ENCODE data around the gene CELSR3. TPM values are rescaled to one million over a fixed set of nuclear protein-coding genes. Genes with fewer than 3 reads are reported as not detected.

CELSR3 gene
- total RNA-seq, 1 donor = 1.4 TPM

DNA sequence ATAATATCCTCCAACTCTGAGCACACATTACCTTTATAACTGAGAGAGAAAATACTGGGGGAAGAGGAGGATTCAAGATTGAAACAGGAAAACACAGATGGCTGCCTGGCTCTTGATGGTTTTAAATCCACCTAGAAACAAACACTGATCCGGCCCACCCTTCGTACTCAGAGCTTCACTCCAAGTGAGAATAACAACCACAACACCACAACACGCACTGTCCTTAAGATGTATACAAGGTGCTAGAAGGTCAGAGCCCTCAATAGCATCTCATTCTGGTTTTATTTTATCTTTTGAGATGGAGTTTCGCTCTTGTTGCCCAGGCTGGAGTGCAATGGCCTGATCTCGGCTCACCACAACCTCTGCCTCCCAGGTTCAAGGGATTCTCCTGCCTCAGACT lies 44.5 kb upstream of the CELSR3 start:
- Histone ChIP-seq H3K36me3 (ENCODE audit: insufficient read depth, low read length) (peaks cover 45% of the 10 kb centered on the region), H3K4me2 (ENCODE audit: insufficient read depth, low read length) (no peak overlapping the region), H3K79me2 (ENCODE audit: insufficient read depth, low read length) (peaks cover 89% of the 10 kb centered on the region), H3K4me3 (ENCODE audit: insufficient read depth, low read length) (no peak overlapping the region), H3K4me1 (ENCODE audit: insufficient read depth, low read length) (peaks cover 16% of the 10 kb centered on the region), H3K27me3 (ENCODE audit: insufficient read depth, low read length) (no peaks in the 10 kb centered on the region), H2AFZ (ENCODE audit: low read length) (no peak overlapping the region), H3K9me3 (ENCODE audit: low read depth, low read length) (no peaks in the 10 kb centered on the region), H4K20me1 (ENCODE audit: insufficient read depth, low read length) (peaks cover 79% of the 10 kb centered on the region), H3K27ac (ENCODE audit: low read depth, low read length) (no peak overlapping the region)
- no peak for DNase-seq (ENCODE audit: insufficient read length, low spot score, missing footprints)
- TF ChIP-seq, protein P1, sequence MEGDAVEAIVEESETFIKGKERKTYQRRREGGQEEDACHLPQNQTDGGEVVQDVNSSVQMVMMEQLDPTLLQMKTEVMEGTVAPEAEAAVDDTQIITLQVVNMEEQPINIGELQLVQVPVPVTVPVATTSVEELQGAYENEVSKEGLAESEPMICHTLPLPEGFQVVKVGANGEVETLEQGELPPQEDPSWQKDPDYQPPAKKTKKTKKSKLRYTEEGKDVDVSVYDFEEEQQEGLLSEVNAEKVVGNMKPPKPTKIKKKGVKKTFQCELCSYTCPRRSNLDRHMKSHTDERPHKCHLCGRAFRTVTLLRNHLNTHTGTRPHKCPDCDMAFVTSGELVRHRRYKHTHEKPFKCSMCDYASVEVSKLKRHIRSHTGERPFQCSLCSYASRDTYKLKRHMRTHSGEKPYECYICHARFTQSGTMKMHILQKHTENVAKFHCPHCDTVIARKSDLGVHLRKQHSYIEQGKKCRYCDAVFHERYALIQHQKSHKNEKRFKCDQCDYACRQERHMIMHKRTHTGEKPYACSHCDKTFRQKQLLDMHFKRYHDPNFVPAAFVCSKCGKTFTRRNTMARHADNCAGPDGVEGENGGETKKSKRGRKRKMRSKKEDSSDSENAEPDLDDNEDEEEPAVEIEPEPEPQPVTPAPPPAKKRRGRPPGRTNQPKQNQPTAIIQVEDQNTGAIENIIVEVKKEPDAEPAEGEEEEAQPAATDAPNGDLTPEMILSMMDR (IDR thresholded peaks at IDR 0.05; ENCODE audit: extremely low read depth, low read depth, low read length) = no peak

- Histone ChIP-seq H2AFZ (ENCODE audit: low read length) (no peak overlapping the region), H3K4me2 (ENCODE audit: insufficient read depth, low read length) (no peak overlapping the region), H3K27ac (ENCODE audit: low read depth, low read length) (no peak overlapping the region), H3K9me3 (ENCODE audit: low read depth, low read length) (no peaks in the 10 kb centered on the region), H4K20me1 (ENCODE audit: insufficient read depth, low read length) (peaks cover 75% of the 10 kb centered on the region), H3K79me2 (ENCODE audit: insufficient read depth, low read length) (peaks cover 97% of the 10 kb centered on the region), H3K36me3 (ENCODE audit: insufficient read depth, low read length) (peaks cover 41% of the 10 kb centered on the region), H3K4me1 (ENCODE audit: insufficient read depth, low read length) (peaks cover 10% of the 10 kb centered on the region), H3K4me3 (ENCODE audit: insufficient read depth, low read length) (no peak overlapping the region), H3K27me3 (ENCODE audit: insufficient read depth, low read length) (no peaks in the 10 kb centered on the region)
- no peak for DNase-seq (ENCODE audit: insufficient read length, low spot score, missing footprints)
- TF ChIP-seq, protein P1 (IDR thresholded peaks at IDR 0.05; ENCODE audit: extremely low read depth, low read depth, low read length) = no peak
These were observed 39.7 kb upstream of the CELSR3 start for GRCh38 chr3:48702320-48702920.

DNA sequence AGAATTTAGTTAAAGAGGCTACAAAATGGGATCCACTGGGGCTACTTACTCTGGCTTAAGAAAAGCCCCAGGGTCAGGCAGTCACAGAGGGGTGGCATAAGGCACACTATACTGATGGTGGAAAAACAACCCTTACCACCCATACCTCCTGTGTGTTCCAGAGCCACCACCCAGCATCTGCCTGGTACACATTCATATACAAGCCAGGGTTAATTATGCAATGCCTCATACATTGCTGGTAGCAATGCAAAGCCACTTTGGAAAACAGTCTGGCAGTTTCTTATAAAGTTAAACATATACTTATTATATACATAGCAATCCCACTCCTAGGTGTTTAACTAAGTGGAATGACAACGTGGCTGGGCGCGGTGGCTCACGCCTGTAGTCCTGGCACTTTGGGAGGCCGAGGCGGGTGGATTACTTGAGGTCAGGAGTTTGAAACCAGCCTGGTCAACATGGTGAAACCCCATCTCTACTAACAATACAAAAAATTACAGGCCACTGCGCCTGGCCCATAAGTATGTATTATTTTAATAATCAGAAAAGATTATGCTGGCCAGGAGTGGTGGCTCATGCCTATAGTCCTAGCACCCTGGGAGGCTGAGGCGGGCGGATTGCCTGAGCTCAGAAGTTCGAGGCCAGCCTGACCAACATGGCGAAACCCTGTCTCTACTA lies 38.2 kb upstream of the CELSR3 start:
- peaks cover 19% of the 10 kb centered on the region for H3K4me1 ChIP-seq (ENCODE audit: insufficient read depth, low read length)
- TF ChIP-seq, protein P1 (IDR thresholded peaks at IDR 0.05; ENCODE audit: extremely low read depth, low read depth, low read length) = no peak
- no peaks in the 10 kb centered on the region for H3K27me3 ChIP-seq (ENCODE audit: insufficient read depth, low read length)
- peaks cover 30% of the 10 kb centered on the region for H3K36me3 ChIP-seq (ENCODE audit: insufficient read depth, low read length)
- H3K4me3 ChIP-seq (ENCODE audit: insufficient read depth, low read length) = no peak overlapping the region
- H4K20me1 ChIP-seq (ENCODE audit: insufficient read depth, low read length) = peaks cover 71% of the 10 kb centered on the region
- H3K4me2 ChIP-seq (ENCODE audit: insufficient read depth, low read length) = no peak overlapping the region
- H3K27ac ChIP-seq (ENCODE audit: low read depth, low read length) = no peak overlapping the region
- no peak overlapping the region for H2AFZ ChIP-seq (ENCODE audit: low read length)
- peaks cover 96% of the 10 kb centered on the region for H3K79me2 ChIP-seq (ENCODE audit: insufficient read depth, low read length)
- DNase-seq (ENCODE audit: insufficient read length, low spot score, missing footprints) = no peak
- H3K9me3 ChIP-seq (ENCODE audit: low read depth, low read length) = no peaks in the 10 kb centered on the region

DNA sequence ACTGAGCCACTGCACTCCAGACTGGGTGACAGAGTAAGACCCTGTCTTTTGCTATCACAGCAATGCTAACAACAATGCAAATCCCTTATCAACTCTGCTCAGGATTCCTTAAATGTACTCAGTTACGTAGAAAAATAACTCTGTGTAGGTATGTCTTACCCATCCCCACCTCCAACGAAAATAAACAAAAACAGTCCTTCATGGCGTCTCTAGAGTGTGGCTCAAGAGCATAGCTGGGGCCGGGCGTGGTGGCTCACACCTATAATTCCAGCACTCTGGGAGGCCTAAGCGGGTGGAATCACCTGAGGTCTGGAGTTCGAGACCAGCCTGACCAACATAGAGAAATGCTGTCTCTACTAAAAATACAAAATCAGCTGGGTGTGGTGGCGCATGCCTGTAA lies 36.2 kb upstream of the CELSR3 start:
- H3K4me3 ChIP-seq (ENCODE audit: insufficient read depth, low read length) = no peak overlapping the region
- no peak overlapping the region for H3K4me2 ChIP-seq (ENCODE audit: insufficient read depth, low read length)
- H3K9me3 ChIP-seq (ENCODE audit: low read depth, low read length) = no peaks in the 10 kb centered on the region
- DNase-seq (ENCODE audit: insufficient read length, low spot score, missing footprints) = no peak
- no peaks in the 10 kb centered on the region for H3K27me3 ChIP-seq (ENCODE audit: insufficient read depth, low read length)
- H3K27ac ChIP-seq (ENCODE audit: low read depth, low read length) = no peak overlapping the region
- peaks cover 39% of the 10 kb centered on the region for H3K36me3 ChIP-seq (ENCODE audit: insufficient read depth, low read length)
- H4K20me1 ChIP-seq (ENCODE audit: insufficient read depth, low read length) = peaks cover 69% of the 10 kb centered on the region
- TF ChIP-seq, protein P1 (IDR thresholded peaks at IDR 0.05; ENCODE audit: extremely low read depth, low read depth, low read length) = no peak
- peaks cover 86% of the 10 kb centered on the region for H3K79me2 ChIP-seq (ENCODE audit: insufficient read depth, low read length)
- H2AFZ ChIP-seq (ENCODE audit: low read length) = no peak overlapping the region
- H3K4me1 ChIP-seq (ENCODE audit: insufficient read depth, low read length) = peaks cover 36% of the 10 kb centered on the region
